ENCODE data around the gene LTA.

- no peak for TF ChIP-seq CTCF (IDR thresholded peaks at IDR 0.05)
- TF ChIP-seq POLR2A (IDR thresholded peaks at IDR 0.05), result no peak
These were observed 8.3 kb downstream of the LTA start for GRCh38 chr6:31580438-31580740.

Data from uterus (tissue), 2 donors.